ENCODE measurements around the gene TFB1M.

TFB1M gene

GRCh38 chr6:155207223-155207622, 107.1 kb downstream of the TFB1M start:
- DNase-seq (ENCODE audit: low read depth in 2 of 2): no peak

Measured in stimulated activated CD4-positive, alpha-beta T cell treated with anti-CD3 and anti-CD28 coated beads, Interleukin-12 subunit alpha, Interleukin-12 subunit beta, amount 100 ng/mL, for 24 hours (primary cell).